Measurements from ENCODE around the gene CDC42BPA. TPM values are rescaled to one million over a fixed set of nuclear protein-coding genes. Genes with fewer than 3 reads are reported as not detected.

Gene CDC42BPA, protein sequence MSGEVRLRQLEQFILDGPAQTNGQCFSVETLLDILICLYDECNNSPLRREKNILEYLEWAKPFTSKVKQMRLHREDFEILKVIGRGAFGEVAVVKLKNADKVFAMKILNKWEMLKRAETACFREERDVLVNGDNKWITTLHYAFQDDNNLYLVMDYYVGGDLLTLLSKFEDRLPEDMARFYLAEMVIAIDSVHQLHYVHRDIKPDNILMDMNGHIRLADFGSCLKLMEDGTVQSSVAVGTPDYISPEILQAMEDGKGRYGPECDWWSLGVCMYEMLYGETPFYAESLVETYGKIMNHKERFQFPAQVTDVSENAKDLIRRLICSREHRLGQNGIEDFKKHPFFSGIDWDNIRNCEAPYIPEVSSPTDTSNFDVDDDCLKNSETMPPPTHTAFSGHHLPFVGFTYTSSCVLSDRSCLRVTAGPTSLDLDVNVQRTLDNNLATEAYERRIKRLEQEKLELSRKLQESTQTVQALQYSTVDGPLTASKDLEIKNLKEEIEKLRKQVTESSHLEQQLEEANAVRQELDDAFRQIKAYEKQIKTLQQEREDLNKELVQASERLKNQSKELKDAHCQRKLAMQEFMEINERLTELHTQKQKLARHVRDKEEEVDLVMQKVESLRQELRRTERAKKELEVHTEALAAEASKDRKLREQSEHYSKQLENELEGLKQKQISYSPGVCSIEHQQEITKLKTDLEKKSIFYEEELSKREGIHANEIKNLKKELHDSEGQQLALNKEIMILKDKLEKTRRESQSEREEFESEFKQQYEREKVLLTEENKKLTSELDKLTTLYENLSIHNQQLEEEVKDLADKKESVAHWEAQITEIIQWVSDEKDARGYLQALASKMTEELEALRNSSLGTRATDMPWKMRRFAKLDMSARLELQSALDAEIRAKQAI (N-terminal part only)
- 1 to 10 TPM; 1.2 to 2.5 TPM for total RNA-seq
- 0.30 to 4.6 reads per million in 2 donors for total RNA-seq

DNA sequence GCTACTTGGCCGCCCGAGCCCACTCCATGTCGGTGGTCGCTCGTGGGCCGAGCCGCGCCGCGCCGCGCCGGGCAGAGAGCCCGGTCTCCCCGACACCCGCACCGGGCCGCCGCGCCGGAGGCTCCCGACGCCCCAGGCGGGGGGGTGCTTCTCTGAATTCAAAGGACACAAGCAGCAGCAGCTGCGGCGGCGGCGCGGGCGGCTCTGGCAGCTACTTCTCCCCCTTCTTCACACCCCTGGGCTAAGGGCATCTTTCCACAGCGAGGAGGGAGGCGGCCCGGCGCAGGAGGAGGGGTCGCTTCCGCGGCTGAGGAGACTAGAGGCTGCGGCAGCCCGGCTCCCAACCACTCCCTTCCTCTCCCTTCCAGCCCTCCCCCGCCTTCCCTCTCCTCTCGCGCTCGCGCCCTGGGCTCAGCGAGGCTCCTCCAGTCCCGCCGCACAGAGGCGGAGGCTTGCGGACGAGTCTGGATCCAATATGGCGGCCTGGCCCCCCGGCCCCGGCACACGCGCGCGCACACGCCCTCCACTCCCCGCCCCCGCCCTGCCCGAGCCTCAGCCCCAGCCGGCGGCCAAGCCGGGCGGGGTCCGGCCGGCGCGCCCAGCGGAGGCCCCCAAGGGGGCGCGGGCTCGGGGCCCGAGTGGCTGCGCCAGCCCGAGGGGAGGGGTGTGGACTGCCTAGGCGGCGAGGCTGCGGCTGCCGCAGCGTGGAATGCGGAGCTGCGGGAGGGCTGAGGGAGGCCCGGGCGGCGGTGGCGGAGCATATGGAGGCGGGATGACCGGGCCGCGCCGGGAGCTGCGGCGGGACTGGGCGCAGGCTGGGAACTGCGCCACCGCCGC, at the start of gene CDC42BPA:
Gene CDC42BPA, minus strand, starts transcription at position 477 of the 837 bp plus-strand sequence. CDS start 1,310 bp downstream, outside the sequence.
- H3K9me3 ChIP-seq (ENCODE audit: control insufficient read depth, low read length, poor library complexity, severe bottlenecking), result peaks cover 1% of the 10 kb centered on the region
- Mint-ChIP-seq H3K27me3 (peaks cover 48% of the 10 kb centered on the region), H3K27ac (no peak within 1 kb of the TSS), H3K36me3 (ENCODE audit: low read depth) (peaks cover 2% of the 10 kb centered on the region), H3K4me3 (peak within 1 kb of the TSS; percentile 84), H3K4me1 (peaks cover 5% of the 10 kb centered on the region)
- peak; percentile 76 for ATAC-seq
- peak in 1 of 3 donors; percentile 8 for DNase-seq

DNA sequence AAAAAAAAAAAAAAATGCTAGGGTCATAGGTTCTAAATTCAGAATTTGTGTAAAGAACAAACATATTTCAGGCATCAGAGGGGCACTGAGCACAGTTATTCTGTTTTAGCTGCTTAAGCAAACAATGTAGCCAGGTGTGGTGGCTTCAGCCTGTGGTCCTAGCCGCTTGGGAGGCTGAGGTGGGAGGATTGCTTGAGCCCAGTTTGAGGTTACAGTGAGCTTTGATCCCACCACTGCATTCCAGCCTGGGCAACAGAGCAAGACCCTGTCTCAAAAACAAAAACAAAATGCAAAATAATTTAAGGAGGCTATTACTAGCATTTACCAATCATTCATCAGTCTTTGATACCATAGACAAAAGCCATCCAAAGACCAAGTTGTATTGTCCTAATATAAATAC, 49.7 kb upstream of the CDC42BPA start:
- DNase-seq (no peak), ATAC-seq (no peak)
- Mint-ChIP-seq H3K36me3 (ENCODE audit: low read depth) (peaks cover 2% of the 10 kb centered on the region), H3K27me3 (peaks cover 19% of the 10 kb centered on the region), H3K4me1 (no peaks in the 10 kb centered on the region), H3K27ac (no peak overlapping the region), H3K4me3 (no peak overlapping the region)
- H3K9me3 ChIP-seq (ENCODE audit: control insufficient read depth, low read length, poor library complexity, severe bottlenecking), result no peaks in the 10 kb centered on the region

DNA sequence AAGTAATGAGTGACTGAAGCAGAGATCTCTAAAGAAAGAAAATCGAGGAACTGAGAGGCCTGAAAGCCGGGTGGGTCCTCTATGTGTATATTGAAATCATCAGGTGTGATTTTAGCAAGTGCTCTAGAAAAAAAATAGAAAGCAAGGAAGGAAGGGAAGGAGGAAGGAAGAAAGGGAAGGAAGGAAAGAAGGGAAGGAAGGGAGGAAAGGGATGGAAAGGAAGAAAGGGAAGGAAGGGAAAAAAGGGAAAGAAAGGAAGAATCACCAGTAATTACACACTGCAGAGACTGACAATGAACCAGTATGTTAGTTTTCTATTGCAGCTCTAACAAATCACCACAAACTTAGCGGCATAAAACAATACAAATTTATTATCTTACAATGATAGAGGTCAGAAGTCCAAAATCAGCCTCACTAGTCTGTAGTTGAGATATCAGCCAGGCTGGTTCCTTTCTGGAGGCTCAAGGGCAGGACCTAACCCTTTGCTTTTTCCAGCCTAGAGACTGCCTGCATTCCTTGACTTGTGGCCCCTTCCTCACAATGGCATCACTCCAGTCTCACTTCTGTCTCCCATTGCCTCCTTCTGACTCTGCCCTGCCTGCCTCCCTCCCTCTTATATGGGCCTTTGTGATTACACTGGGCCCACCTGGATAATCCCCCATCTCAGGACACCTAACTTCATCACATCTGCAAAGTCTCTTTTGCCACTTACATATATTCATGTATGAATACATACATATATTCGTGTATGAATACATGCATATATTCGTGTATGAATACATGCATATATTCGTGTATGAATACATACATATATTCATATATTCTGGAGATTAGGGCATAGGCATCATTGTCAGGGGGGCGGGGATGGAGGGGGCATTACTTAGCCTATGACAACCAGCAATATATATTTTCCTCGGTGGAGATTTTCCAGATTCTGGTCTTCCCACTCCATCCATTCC, 47.5 kb upstream of the CDC42BPA start:
- Mint-ChIP-seq H3K27me3 (peaks cover 13% of the 10 kb centered on the region), H3K36me3 (ENCODE audit: low read depth) (peaks cover 5% of the 10 kb centered on the region), H3K4me1 (no peaks in the 10 kb centered on the region), H3K27ac (no peak overlapping the region), H3K4me3 (no peak overlapping the region)
- H3K9me3 ChIP-seq (ENCODE audit: control insufficient read depth, low read length, poor library complexity, severe bottlenecking), result no peaks in the 10 kb centered on the region
- ATAC-seq (no peak), DNase-seq (no peak)

DNA sequence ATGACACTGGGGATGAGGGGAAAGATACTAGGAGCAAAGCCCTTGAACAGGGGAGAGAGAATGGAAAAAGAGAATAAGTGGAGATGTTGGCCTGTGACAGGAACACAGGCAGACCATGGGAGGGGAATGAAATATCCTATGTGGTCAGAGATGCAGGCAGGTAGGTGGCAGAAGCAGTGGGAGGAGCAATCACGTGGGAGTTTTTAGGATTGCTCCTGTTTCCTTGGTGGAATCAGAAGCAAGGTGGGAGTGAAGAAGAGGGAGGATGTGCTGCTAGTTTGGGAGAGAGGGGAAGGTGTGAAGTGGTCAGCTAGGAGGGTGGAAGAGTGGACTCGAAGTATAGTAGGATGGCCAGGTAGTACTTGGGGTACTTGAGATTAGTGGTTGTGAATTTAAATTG, 46.4 kb upstream of the CDC42BPA start:
- ATAC-seq, result no peak
- Mint-ChIP-seq H3K27ac (no peak overlapping the region), H3K4me1 (no peaks in the 10 kb centered on the region)

DNA sequence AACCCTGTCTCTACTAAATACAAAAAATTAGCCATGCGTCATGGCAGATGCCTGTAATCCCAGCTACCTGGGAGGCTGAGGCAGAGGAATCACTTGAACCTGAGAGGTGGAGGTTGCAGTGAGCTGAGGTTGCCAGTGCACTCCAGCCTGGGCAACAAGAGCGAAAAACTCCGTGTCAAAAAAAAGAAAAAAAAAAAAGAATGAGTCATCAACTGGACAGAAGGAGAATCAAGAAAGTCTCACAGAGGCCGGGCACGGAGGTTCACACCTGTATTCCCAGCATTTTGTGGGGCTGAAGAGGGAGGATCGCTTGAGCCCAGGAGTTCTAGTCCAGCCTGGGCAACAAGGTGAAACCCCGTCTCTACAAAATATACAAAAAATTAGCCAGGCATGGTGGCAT, 45.5 kb upstream of the CDC42BPA start:
- Mint-ChIP-seq H3K36me3 (ENCODE audit: low read depth) (peaks cover 5% of the 10 kb centered on the region), H3K27ac (no peak overlapping the region), H3K4me1 (no peaks in the 10 kb centered on the region), H3K4me3 (no peak overlapping the region), H3K27me3 (peaks cover 31% of the 10 kb centered on the region)
- ATAC-seq (no peak), DNase-seq (no peak)
- H3K9me3 ChIP-seq (ENCODE audit: control insufficient read depth, low read length, poor library complexity, severe bottlenecking), result no peaks in the 10 kb centered on the region

More for the DNA sequence above, 46.4 kb upstream of the CDC42BPA start:
- no peak overlapping the region for H3K4me3 Mint-ChIP-seq
- no peaks in the 10 kb centered on the region for H3K9me3 ChIP-seq (ENCODE audit: control insufficient read depth, low read length, poor library complexity, severe bottlenecking)
- peaks cover 5% of the 10 kb centered on the region for H3K36me3 Mint-ChIP-seq (ENCODE audit: low read depth)
- DNase-seq, result no peak
- H3K27me3 Mint-ChIP-seq, result peaks cover 23% of the 10 kb centered on the region

DNA sequence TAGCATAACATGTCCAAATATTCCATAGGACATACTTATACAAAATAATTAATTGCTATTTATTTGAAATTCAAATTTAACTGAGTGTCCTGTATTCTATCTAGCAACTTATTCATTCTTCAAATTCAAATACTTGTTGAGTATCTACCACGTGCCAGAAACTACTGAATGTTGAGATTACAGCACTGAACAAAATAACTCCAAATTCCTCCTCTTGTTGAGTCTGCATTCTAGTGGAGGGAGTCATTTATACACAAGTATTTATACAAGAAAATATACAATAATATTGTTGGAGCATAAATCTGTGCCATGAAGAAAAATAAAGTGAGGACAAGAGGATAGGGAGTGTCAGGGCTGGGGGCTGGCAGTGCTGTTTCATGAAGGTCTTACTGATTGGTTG, 43.7 kb upstream of the CDC42BPA start:
- ATAC-seq (no peak), DNase-seq (no peak)
- Mint-ChIP-seq H3K27me3 (peaks cover 36% of the 10 kb centered on the region), H3K36me3 (ENCODE audit: low read depth) (peaks cover 5% of the 10 kb centered on the region), H3K27ac (no peak overlapping the region), H3K4me1 (no peaks in the 10 kb centered on the region), H3K4me3 (no peak overlapping the region)
- H3K9me3 ChIP-seq (ENCODE audit: control insufficient read depth, low read length, poor library complexity, severe bottlenecking), result no peaks in the 10 kb centered on the region

DNA sequence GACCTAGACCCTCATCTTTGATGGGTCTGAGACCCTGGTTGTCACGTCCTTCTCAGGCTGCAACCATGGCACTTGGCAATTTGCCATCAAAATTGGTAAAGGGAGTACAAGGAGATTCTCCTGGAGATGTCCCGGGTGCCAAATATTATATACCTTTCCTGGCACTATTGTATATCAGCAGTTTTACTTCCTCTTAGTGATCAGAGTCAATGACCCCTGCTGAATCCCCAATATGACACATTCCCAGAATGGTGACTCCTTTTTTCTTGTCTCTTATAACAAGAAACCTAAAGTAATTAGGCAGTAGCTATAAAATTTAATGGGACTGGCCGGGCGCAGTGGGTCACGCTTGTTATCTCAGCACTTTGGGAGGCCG, 39.6 kb upstream of the CDC42BPA start:
- H3K36me3 Mint-ChIP-seq (ENCODE audit: low read depth), result peaks cover 2% of the 10 kb centered on the region
- DNase-seq (no peak), ATAC-seq (no peak)
- no peaks in the 10 kb centered on the region for H3K4me1 Mint-ChIP-seq
- no peak overlapping the region for H3K27ac Mint-ChIP-seq
- no peak overlapping the region for H3K4me3 Mint-ChIP-seq
- H3K9me3 ChIP-seq (ENCODE audit: control insufficient read depth, low read length, poor library complexity, severe bottlenecking), result no peaks in the 10 kb centered on the region
- peaks cover 53% of the 10 kb centered on the region for H3K27me3 Mint-ChIP-seq

DNA sequence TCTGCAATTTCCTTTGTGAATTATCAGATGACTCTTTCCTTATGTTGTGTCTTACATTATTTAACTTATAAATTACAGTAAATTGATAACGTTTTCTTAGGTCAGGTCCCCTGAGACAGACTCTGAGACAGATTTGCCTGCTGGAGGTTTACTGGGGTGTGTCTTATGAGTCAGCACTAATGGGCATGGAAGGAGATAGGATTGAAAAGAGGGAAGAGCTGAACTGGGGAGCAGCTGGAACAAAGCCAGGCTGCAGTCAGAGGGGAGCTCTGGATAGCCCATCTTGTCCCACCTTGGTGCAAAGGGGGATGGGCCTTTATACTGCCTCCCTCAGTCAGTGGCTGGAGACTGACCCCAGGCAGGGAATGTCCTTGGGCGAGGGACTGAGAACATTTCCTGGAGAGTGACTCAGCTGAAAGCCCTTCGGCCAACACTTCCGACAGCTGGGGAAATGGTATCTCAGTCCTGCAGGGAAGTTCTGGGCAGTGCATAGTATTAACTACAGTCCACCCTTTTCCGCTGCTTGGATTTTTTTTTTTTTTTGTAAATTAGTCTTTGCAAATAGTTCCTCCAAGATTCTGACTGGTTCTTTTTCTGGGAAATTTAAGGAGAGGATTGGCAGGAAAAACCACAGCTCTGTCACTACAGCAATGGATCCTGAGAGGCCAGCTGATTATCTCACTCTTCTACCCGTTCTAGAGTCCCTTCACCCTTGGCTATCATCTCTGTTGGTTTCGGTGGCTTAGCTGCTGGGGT, 39.1 kb upstream of the CDC42BPA start:
- DNase-seq (no peak), ATAC-seq (no peak)
- Mint-ChIP-seq H3K4me3 (no peak overlapping the region), H3K4me1 (no peaks in the 10 kb centered on the region), H3K27me3 (peaks cover 55% of the 10 kb centered on the region), H3K27ac (no peak overlapping the region), H3K36me3 (ENCODE audit: low read depth) (peaks cover 2% of the 10 kb centered on the region)
- no peaks in the 10 kb centered on the region for H3K9me3 ChIP-seq (ENCODE audit: control insufficient read depth, low read length, poor library complexity, severe bottlenecking)

DNA sequence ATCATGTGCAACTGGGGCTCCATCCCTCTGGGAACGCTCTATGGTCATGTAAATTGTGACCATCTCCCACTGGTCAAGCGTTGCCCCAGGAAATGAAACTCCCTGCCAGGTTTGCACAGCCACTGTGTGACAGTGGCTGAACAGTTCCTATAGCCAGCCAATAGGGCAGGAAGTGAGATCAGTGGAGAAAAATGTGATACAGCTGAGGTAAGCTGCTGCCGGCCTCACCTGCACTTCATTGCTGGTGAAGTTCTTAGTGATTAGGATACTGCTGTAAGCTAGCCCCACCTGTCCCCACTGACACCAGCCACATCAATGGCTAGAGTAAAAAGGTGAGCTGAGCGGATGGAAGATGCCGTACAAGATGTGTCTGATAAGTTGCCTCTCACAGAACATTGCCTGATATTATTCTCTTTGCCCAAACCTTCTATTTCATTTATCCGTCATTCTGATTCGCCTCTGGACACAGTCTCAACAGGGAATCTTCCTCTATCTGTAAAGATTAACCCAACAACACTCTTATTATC, 38.4 kb upstream of the CDC42BPA start:
- no peak overlapping the region for H3K27ac Mint-ChIP-seq
- no peaks in the 10 kb centered on the region for H3K9me3 ChIP-seq (ENCODE audit: control insufficient read depth, low read length, poor library complexity, severe bottlenecking)
- no peaks in the 10 kb centered on the region for H3K36me3 Mint-ChIP-seq (ENCODE audit: low read depth)
- H3K27me3 Mint-ChIP-seq, result peaks cover 51% of the 10 kb centered on the region
- no peak overlapping the region for H3K4me3 Mint-ChIP-seq
- no peaks in the 10 kb centered on the region for H3K4me1 Mint-ChIP-seq
- ATAC-seq (no peak), DNase-seq (no peak)

DNA sequence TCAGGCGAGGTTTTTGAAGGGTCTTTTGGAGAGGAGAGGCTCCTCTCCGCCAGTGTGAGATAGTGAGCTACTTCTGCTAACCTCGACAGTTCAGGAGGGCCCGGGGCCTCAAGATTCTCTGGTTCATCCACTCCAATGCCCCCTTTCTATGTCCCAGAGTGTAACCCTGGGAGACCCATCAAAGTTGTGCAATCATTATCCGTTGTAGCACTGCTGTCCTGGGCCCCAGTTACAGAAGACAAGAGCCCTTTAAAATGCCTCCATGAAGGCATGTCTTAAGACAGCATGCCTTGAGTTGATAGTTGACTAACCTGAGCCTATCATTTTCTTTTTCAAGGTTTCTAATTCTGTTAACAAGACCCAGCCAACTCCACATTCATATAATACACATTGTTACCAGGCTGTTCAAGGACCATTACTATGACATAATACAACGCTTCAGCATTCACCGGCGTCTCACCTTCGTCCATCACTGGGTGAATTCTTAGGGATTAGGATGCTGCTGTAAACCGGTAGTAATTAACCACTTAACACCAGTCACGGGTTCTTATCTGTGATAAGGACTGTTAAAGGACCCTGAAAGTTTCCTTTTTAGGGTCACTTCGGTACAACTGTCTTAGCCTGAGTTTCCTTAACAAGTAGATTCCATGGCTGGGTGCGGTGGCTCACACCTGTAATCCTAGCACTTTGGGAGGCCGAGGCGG, 37.4 kb upstream of the CDC42BPA start:
- ATAC-seq, result no peak
- H3K4me3 Mint-ChIP-seq, result no peak overlapping the region
- H3K27ac Mint-ChIP-seq, result no peak overlapping the region
- no peak for DNase-seq
- H3K4me1 Mint-ChIP-seq, result no peaks in the 10 kb centered on the region
- H3K27me3 Mint-ChIP-seq, result peaks cover 51% of the 10 kb centered on the region
- H3K9me3 ChIP-seq (ENCODE audit: control insufficient read depth, low read length, poor library complexity, severe bottlenecking), result no peaks in the 10 kb centered on the region
- H3K36me3 Mint-ChIP-seq (ENCODE audit: low read depth), result no peaks in the 10 kb centered on the region

DNA sequence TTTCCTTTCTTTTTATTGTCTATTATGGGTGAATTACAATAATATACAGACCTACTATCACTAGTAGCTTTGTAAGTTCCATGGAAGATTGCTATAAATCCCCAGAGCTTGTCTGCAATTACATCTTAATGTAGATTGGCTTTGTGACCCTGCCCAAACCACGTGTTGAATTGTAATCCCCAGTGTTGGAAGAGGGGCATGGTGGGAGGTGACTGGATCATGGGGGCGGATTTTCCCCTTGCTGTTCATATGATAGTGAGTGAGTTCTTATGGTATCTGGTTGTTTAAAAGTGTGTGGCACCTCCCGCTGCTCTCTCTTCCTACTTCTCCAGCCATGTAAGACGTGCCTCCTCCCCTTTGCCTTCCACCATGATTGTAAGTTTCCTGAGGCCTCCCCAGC, 34.9 kb upstream of the CDC42BPA start:
- no peaks in the 10 kb centered on the region for H3K9me3 ChIP-seq (ENCODE audit: control insufficient read depth, low read length, poor library complexity, severe bottlenecking)
- H3K27me3 Mint-ChIP-seq, result peaks cover 40% of the 10 kb centered on the region
- no peak overlapping the region for H3K4me3 Mint-ChIP-seq
- no peak for ATAC-seq
- no peak for DNase-seq
- no peak overlapping the region for H3K27ac Mint-ChIP-seq
- H3K36me3 Mint-ChIP-seq (ENCODE audit: low read depth), result no peaks in the 10 kb centered on the region
- no peaks in the 10 kb centered on the region for H3K4me1 Mint-ChIP-seq

Data from T-helper 17 cell (primary cell).